Suprapubic skin (tissue), 3 donors: ENCODE measurements around the gene PPP4C.

ENCODE experiments used
- POLR2A ChIP-seq, 2 donors: fragments of 450-650 bp; IDR thresholded peaks; one replicate each; pipeline ENCODE4 v1.6.1; 2017; ENCODE audit warnings: antibody characterized with exemption in 2 of 2, mild to moderate bottlenecking in 2 of 2, moderate library complexity in 2 of 2
- TF ChIP-seq, protein P1 (sequence below), 2 donors: fragments of 200-600 bp in 1 of 2; fragments of 450-650 bp in 1 of 2; sonication (generic) in 1 of 2; IDR thresholded peaks; one replicate each; pipeline ENCODE4 v1.5.1; 2016 to 2019; ENCODE audit warnings: antibody characterized with exemption in 2 of 2, mild to moderate bottlenecking in 1 of 2, moderate library complexity in 1 of 2

DNA sequence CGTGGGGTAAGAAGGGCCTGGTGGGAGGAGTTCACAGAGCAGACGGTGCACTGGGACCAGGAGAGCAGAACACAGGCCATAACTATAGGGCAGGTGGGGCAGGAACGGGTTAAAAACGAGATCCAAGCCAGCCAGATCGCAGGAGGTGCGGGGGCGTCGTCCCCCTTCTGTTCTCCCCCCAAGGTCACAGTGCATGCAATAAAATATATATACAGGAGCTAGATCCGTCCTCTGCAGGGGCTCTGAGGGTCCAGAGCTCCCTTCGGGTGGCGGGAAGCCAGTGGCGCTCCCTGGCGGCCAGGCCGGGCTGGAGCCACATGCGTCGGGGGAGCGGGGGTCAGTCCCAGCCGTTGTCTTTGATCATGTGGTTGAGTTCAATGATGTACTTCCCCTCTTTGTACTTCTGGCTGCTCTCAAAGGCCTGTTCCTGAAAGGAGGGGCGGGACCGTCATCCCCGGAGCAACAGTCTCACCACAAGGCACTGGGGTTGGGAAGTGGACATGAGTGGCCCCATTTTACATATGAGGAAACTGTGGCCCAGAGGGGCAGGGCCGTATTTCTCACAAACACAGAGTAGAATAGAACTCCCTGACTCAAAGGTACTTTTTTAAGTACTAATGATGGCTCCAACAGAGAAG, 16.7 kb downstream of the PPP4C start:
- TF ChIP-seq, protein P1, sequence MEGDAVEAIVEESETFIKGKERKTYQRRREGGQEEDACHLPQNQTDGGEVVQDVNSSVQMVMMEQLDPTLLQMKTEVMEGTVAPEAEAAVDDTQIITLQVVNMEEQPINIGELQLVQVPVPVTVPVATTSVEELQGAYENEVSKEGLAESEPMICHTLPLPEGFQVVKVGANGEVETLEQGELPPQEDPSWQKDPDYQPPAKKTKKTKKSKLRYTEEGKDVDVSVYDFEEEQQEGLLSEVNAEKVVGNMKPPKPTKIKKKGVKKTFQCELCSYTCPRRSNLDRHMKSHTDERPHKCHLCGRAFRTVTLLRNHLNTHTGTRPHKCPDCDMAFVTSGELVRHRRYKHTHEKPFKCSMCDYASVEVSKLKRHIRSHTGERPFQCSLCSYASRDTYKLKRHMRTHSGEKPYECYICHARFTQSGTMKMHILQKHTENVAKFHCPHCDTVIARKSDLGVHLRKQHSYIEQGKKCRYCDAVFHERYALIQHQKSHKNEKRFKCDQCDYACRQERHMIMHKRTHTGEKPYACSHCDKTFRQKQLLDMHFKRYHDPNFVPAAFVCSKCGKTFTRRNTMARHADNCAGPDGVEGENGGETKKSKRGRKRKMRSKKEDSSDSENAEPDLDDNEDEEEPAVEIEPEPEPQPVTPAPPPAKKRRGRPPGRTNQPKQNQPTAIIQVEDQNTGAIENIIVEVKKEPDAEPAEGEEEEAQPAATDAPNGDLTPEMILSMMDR (IDR thresholded peaks at IDR 0.05), result peak; percentile 33 to 64
- no peak for TF ChIP-seq POLR2A (IDR thresholded peaks at IDR 0.05)
